ENCODE results near the gene GPC6.

GPC6 gene

GRCh38 chr13:93872376-93872775, 645.8 kb downstream of the GPC6 start:
- DNase-seq: no peak

- no peak for DNase-seq
Observed at GRCh38 chr13:93872786-93873347, 646.3 kb downstream of the GPC6 start.

GRCh38 chr13:93875547-93875946, 648.9 kb downstream of the GPC6 start:
- DNase-seq: no peak

GRCh38 chr13:93876236-93876635, 649.6 kb downstream of the GPC6 start:
- DNase-seq: no peak

GRCh38 chr13:93878675-93879074, 652.1 kb downstream of the GPC6 start:
- no peak for DNase-seq

GRCh38 chr13:93881411-93881810, 654.8 kb downstream of the GPC6 start:
- no peak for DNase-seq

- no peak for DNase-seq
Observed at GRCh38 chr13:93882086-93882651, 655.6 kb downstream of the GPC6 start.

- DNase-seq: no peak
Observed at GRCh38 chr13:93889430-93889951, 662.9 kb downstream of the GPC6 start.

- DNase-seq: no peak
Observed at GRCh38 chr13:93899981-93900380, 673.4 kb downstream of the GPC6 start.

GRCh38 chr13:93900731-93901130, 674.1 kb downstream of the GPC6 start:
- DNase-seq: no peak

- no peak for DNase-seq
Observed at GRCh38 chr13:93903909-93904308, 677.3 kb downstream of the GPC6 start.

GRCh38 chr13:93915269-93915809, 688.7 kb downstream of the GPC6 start:
- DNase-seq: no peak

- no peak for DNase-seq
Observed at GRCh38 chr13:93922063-93922855, 695.7 kb downstream of the GPC6 start.

- no peak for DNase-seq
Observed at GRCh38 chr13:93925990-93926389, 699.4 kb downstream of the GPC6 start.

GRCh38 chr13:93926425-93926824, 699.8 kb downstream of the GPC6 start:
- DNase-seq: no peak

GRCh38 chr13:93927431-93927830, 700.8 kb downstream of the GPC6 start:
- DNase-seq: no peak

- DNase-seq: no peak
Observed at GRCh38 chr13:93932901-93933300, 706.3 kb downstream of the GPC6 start.

- DNase-seq: no peak
Observed at GRCh38 chr13:93936901-93937300, 710.3 kb downstream of the GPC6 start.

GRCh38 chr13:93941444-93941843, 714.8 kb downstream of the GPC6 start:
- DNase-seq: no peak

- DNase-seq: no peak
Observed at GRCh38 chr13:93942016-93942415, 715.4 kb downstream of the GPC6 start.

- DNase-seq: no peak
Observed at GRCh38 chr13:93945621-93946020, 719.0 kb downstream of the GPC6 start.

GRCh38 chr13:93946994-93947393, 720.4 kb downstream of the GPC6 start:
- no peak for DNase-seq

- DNase-seq: no peak
Observed at GRCh38 chr13:93947651-93948050, 721.0 kb downstream of the GPC6 start.
